ENCODE results near the gene MID1. TPM values are rescaled to one million over a fixed set of nuclear protein-coding genes. Genes with fewer than 3 reads are reported as not detected.
A peak's percentile ranks its signal among the peaks of the same experiment; 100 is the strongest.

MID1 gene
- total RNA-seq, 4 donors from 2014 or later, result 17.0 to 23.4 (median 19.0) TPM

GRCh38 chrX:10618961-10619360 lies 1.4 kb downstream of the MID1 start:
- H3K4me3 ChIP-seq, result peak overlapping the region; percentile 59 to 65
- no peaks in the 10 kb centered on the region for H3K27me3 ChIP-seq
- 29% methylated on average over 9 of the region's 13 CpGs; no CpG with 5 or more reads in 1 of the 2 donors for WGBS, 2 donors (ENCODE audit: low coverage in 1 of 2)
- TF ChIP-seq EP300 (IDR thresholded peaks at IDR 0.05) (no peak), POLR2AphosphoS5 (IDR thresholded peaks at IDR 0.05) (no peak), POLR2A (IDR thresholded peaks at IDR 0.05) (no peak)
- TF ChIP-seq, protein P1, sequence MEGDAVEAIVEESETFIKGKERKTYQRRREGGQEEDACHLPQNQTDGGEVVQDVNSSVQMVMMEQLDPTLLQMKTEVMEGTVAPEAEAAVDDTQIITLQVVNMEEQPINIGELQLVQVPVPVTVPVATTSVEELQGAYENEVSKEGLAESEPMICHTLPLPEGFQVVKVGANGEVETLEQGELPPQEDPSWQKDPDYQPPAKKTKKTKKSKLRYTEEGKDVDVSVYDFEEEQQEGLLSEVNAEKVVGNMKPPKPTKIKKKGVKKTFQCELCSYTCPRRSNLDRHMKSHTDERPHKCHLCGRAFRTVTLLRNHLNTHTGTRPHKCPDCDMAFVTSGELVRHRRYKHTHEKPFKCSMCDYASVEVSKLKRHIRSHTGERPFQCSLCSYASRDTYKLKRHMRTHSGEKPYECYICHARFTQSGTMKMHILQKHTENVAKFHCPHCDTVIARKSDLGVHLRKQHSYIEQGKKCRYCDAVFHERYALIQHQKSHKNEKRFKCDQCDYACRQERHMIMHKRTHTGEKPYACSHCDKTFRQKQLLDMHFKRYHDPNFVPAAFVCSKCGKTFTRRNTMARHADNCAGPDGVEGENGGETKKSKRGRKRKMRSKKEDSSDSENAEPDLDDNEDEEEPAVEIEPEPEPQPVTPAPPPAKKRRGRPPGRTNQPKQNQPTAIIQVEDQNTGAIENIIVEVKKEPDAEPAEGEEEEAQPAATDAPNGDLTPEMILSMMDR (IDR thresholded peaks at IDR 0.05), result no peak
- peak overlapping the region in 3 of 4 donors; percentile 35 to 82 (median 74) for H3K27ac ChIP-seq
- no peak for ATAC-seq
- no peaks in the 10 kb centered on the region for H3K36me3 ChIP-seq
- peaks cover 0 to 24% (median 0%) of the 10 kb centered on the region in 3 donors for H3K4me1 ChIP-seq
- H3K9me3 ChIP-seq, result no peaks in the 10 kb centered on the region

DNA sequence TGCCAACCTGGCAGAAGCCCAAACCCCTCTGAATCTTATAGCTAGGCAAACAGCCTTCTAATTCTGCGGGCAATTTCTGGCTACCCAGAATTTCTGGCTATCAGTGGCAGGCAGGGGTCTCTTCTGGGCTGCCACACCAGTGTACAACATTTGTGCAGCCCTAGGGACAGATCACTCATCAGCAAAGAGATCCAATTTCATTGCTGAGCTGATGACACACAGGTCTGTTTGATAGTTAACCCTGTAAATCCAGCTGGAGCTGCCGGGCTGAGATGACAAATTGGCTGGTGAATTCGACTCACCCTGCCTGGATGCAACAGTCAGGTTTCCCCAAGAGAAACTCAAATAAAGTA lies 2.4 kb downstream of the MID1 start:
- TF ChIP-seq EP300 (IDR thresholded peaks at IDR 0.05) (no peak), POLR2A (IDR thresholded peaks at IDR 0.05) (no peak), POLR2AphosphoS5 (IDR thresholded peaks at IDR 0.05) (no peak)
- TF ChIP-seq, protein P1 (IDR thresholded peaks at IDR 0.05), result no peak
- 44 to 60% methylated on average over 1 to 2 of the region's 3 CpGs for WGBS, 2 donors (ENCODE audit: low coverage in 1 of 2)
- no peaks in the 10 kb centered on the region for H3K9me3 ChIP-seq
- H3K27me3 ChIP-seq, result no peaks in the 10 kb centered on the region
- peak overlapping the region in 1 of 2 donors; percentile 65 for H3K4me3 ChIP-seq
- peaks cover 0 to 26% (median 0%) of the 10 kb centered on the region in 3 donors for H3K4me1 ChIP-seq
- peak overlapping the region in 1 of 4 donors; percentile 74 for H3K27ac ChIP-seq
- no peak for ATAC-seq
- H3K36me3 ChIP-seq, result no peaks in the 10 kb centered on the region

GRCh38 chrX:10617186-10617998 lies 3.0 kb downstream of the MID1 start:
- Histone ChIP-seq H3K4me3 (peak overlapping the region in 1 of 2 donors; percentile 65), H3K9me3 (no peaks in the 10 kb centered on the region), H3K4me1 (peaks cover 0 to 26% (median 0%) of the 10 kb centered on the region in 3 donors), H3K27ac (peak overlapping the region in 1 of 4 donors; percentile 74), H3K36me3 (no peaks in the 10 kb centered on the region), H3K27me3 (no peaks in the 10 kb centered on the region)
- TF ChIP-seq POLR2AphosphoS5 (IDR thresholded peaks at IDR 0.05), result no peak
- TF ChIP-seq POLR2A (IDR thresholded peaks at IDR 0.05), result no peak
- TF ChIP-seq, protein P1 (IDR thresholded peaks at IDR 0.05), result no peak
- no peak for TF ChIP-seq EP300 (IDR thresholded peaks at IDR 0.05)
- ATAC-seq, result no peak
- 56 to 63% methylated on average over 1 to 10 of the region's 10 CpGs for WGBS, 2 donors (ENCODE audit: low coverage in 1 of 2)

GRCh38 chrX:10615931-10616774 lies 4.2 kb downstream of the MID1 start:
- ATAC-seq, result no peak
- Histone ChIP-seq H3K9me3 (no peaks in the 10 kb centered on the region), H3K36me3 (no peaks in the 10 kb centered on the region), H3K27ac (no peak overlapping the region), H3K27me3 (no peaks in the 10 kb centered on the region), H3K4me1 (peaks cover 0 to 26% (median 0%) of the 10 kb centered on the region in 3 donors), H3K4me3 (no peak overlapping the region)
- TF ChIP-seq, protein P1 (IDR thresholded peaks at IDR 0.05), result peak; percentile 32 to 72 (median 59)
- no peak for TF ChIP-seq POLR2AphosphoS5 (IDR thresholded peaks at IDR 0.05)
- WGBS, 2 donors (ENCODE audit: low coverage in 1 of 2), result 40 to 41% methylated on average over 7 to 13 of the region's 14 CpGs
